ENCODE results near the gene TRAM2. TPM values are rescaled to one million over a fixed set of nuclear protein-coding genes. Genes with fewer than 3 reads are reported as not detected.

The TRAM2 gene
- total and polyA plus RNA-seq, 2 of the 13 experiments (the other 11 are each of a cell fraction or from before 2014, with no cell fraction given): 49.1 to 72.5 TPM

- TF ChIP-seq SAFB2 (CRISPR knock-in tag; IDR thresholded peaks at IDR 0.05; ENCODE audit: borderline replicate concordance, low read depth) (peak; percentile 24; the same call in 1 of the 2 replicates), ZFX (CRISPR knock-in tag; IDR thresholded peaks at IDR 0.05; ENCODE audit: low read depth) (no peak), ZNF33A (CRISPR knock-in tag; IDR thresholded peaks at IDR 0.05; ENCODE audit: borderline replicate concordance) (no peak), ZNF160 (CRISPR knock-in tag; IDR thresholded peaks at IDR 0.05) (peak; percentile 52; the same call in 1 of the 2 replicates), AKNA (CRISPR knock-in tag; IDR thresholded peaks at IDR 0.05; ENCODE audit: borderline replicate concordance) (no peak), ZSCAN22 (CRISPR knock-in tag; IDR thresholded peaks at IDR 0.05) (no peak), MAF1 (CRISPR knock-in tag; IDR thresholded peaks at IDR 0.05; ENCODE audit: borderline replicate concordance) (no peak; the same call in 1 of the 2 replicates), ZNF672 (CRISPR knock-in tag; IDR thresholded peaks at IDR 0.05) (no peak), TBL1XR1 (IDR thresholded peaks at IDR 0.05; ENCODE audit: borderline replicate concordance, low read length, partially characterized antibody) (no peak), ZNF598 (CRISPR knock-in tag; IDR thresholded peaks at IDR 0.05; ENCODE audit: borderline replicate concordance) (peak; percentile 92; the same call in 1 of the 2 replicates), ATF3 (CRISPR knock-in tag; IDR thresholded peaks at IDR 0.05) (no peak), KAT7 (CRISPR knock-in tag; IDR thresholded peaks at IDR 0.05; ENCODE audit: borderline replicate concordance) (peak; percentile 91; the same call in 1 of the 2 replicates), SP1 (IDR thresholded peaks at IDR 0.05) (no peak), SP1 (CRISPR knock-in tag; IDR thresholded peaks at IDR 0.05) (peak; percentile 70), IKZF1 (IDR thresholded peaks at IDR 0.05) (no peak), ZBTB26 (CRISPR knock-in tag; IDR thresholded peaks at IDR 0.05; ENCODE audit: borderline replicate concordance) (no peak), FOXC1 (CRISPR knock-in tag; IDR thresholded peaks at IDR 0.05; ENCODE audit: borderline replicate concordance) (no peak; the same call in 1 of the 2 replicates), ZNF124 (CRISPR knock-in tag; IDR thresholded peaks at IDR 0.05) (0 out of 2 replicates have a peak, but pooled peaks have one; percentile 28), USF2 (IDR thresholded peaks at IDR 0.05; ENCODE audit: low read depth, low read length) (no peak), USF2 (CRISPR knock-in tag; IDR thresholded peaks at IDR 0.05; ENCODE audit: borderline replicate concordance) (no peak; the same call in 1 of the 2 replicates)
- TF ChIP-seq, protein P1, sequence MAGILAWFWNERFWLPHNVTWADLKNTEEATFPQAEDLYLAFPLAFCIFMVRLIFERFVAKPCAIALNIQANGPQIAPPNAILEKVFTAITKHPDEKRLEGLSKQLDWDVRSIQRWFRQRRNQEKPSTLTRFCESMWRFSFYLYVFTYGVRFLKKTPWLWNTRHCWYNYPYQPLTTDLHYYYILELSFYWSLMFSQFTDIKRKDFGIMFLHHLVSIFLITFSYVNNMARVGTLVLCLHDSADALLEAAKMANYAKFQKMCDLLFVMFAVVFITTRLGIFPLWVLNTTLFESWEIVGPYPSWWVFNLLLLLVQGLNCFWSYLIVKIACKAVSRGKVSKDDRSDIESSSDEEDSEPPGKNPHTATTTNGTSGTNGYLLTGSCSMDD (CRISPR knock-in tag; IDR thresholded peaks at IDR 0.05): no peak
Observed at GRCh38 chr6:52576392-52577021, 353 bp downstream of the TRAM2 start (continued).

All from HepG2 (cell line).